HG03378 (cell line): ENCODE measurements around the gene ABCA7.
"Not testable (repeated sequence)": the region's sequence is repeated elsewhere in the genome, so short reads cannot be mapped to it uniquely, and the experiment has no call there.

Experiments used
- ATAC-seq: cut with Tn5 transposase; IDR thresholded peaks from one replicate; pipeline ENCODE4 v1.9.1; 2021; ENCODE audit warnings: mild to moderate bottlenecking, moderate library complexity; ENCODE audit not compliant: unreplicated experiment

The ABCA7 gene

GRCh38 chr19:1017115-1017905, 22.6 kb upstream of the ABCA7 start:
- no peak for ATAC-seq

GRCh38 chr19:1017906-1018305, 22.0 kb upstream of the ABCA7 start:
- ATAC-seq, result no peak

- ATAC-seq, result no peak
Observed at GRCh38 chr19:1018393-1018792, 21.5 kb upstream of the ABCA7 start.

- no peak for ATAC-seq
Observed at GRCh38 chr19:1018932-1019615, 20.8 kb upstream of the ABCA7 start.

- ATAC-seq, result no peak
Observed at GRCh38 chr19:1019616-1019961, 20.3 kb upstream of the ABCA7 start.

- no peak for ATAC-seq
Observed at GRCh38 chr19:1019980-1020867, 19.7 kb upstream of the ABCA7 start.

GRCh38 chr19:1020868-1021425, 19.0 kb upstream of the ABCA7 start, which contains the start of gene TMEM259:
Gene TMEM259 (minus strand): TSS chr19:1021123. CDS start chr19:1020996, 127 bp downstream.
- ATAC-seq, result peak; percentile 69

GRCh38 chr19:1023883-1024188, 16.1 kb upstream of the ABCA7 start:
- ATAC-seq, result not testable (repeated sequence)

GRCh38 chr19:1025080-1025479, 14.8 kb upstream of the ABCA7 start:
- not testable (repeated sequence) for ATAC-seq

GRCh38 chr19:1025960-1026782, 13.7 kb upstream of the ABCA7 start, which contains the start of gene CNN2:
Gene CNN2 (plus strand): TSS chr19:1026608. CDS start chr19:1026662, 54 bp downstream.
- no peak for ATAC-seq

- no peak for ATAC-seq
Observed at GRCh38 chr19:1026783-1027649, 12.9 kb upstream of the ABCA7 start.

- ATAC-seq, result no peak
Observed at GRCh38 chr19:1027650-1028061, 12.3 kb upstream of the ABCA7 start.

GRCh38 chr19:1028062-1028926, 11.6 kb upstream of the ABCA7 start:
- no peak for ATAC-seq

GRCh38 chr19:1032264-1032867, 7.5 kb upstream of the ABCA7 start:
- ATAC-seq, result no peak

- ATAC-seq, result no peak
Observed at GRCh38 chr19:1035998-1036621, 3.8 kb upstream of the ABCA7 start.

GRCh38 chr19:1037621-1038064, 2.3 kb upstream of the ABCA7 start:
- no peak for ATAC-seq

GRCh38 chr19:1038978-1039645, 795 bp upstream of the ABCA7 start:
- ATAC-seq, result no peak
